ENCODE data around the gene SLC9B1. TPM values are rescaled to one million over a fixed set of nuclear protein-coding genes. Genes with fewer than 3 reads are reported as not detected.

Gene SLC9B1
- 7.2 TPM for total RNA-seq

GRCh38 chr4:103019308-103020124 is at the start of gene SLC9B1:
Gene SLC9B1 (minus strand): TSS chr4:103019705. CDS start chr4:102991711, 27,994 bp downstream.
- DNase-seq, result peak; percentile 91

- DNase-seq, result no peak
Observed at GRCh38 chr4:103067841-103068547, 48.5 kb upstream of the SLC9B1 start.

GRCh38 chr4:103060453-103061148 is 41.1 kb upstream of the SLC9B1 start:
- no peak for DNase-seq

GRCh38 chr4:103054030-103054429 is 34.5 kb upstream of the SLC9B1 start:
- DNase-seq, result no peak

- DNase-seq, result no peak
Observed at GRCh38 chr4:103052779-103053178, 33.3 kb upstream of the SLC9B1 start.

- DNase-seq, result no peak
Observed at GRCh38 chr4:103052145-103052544, 32.6 kb upstream of the SLC9B1 start.

GRCh38 chr4:103050736-103051436 is 31.4 kb upstream of the SLC9B1 start:
- DNase-seq, result no peak

GRCh38 chr4:103046416-103047290 is 27.1 kb upstream of the SLC9B1 start:
- no peak for DNase-seq

GRCh38 chr4:103044183-103044582 is 24.7 kb upstream of the SLC9B1 start:
- DNase-seq, result no peak

GRCh38 chr4:103036169-103036568 is 16.7 kb upstream of the SLC9B1 start:
- no peak for DNase-seq

- no peak for DNase-seq
Observed at GRCh38 chr4:103032574-103032973, 13.1 kb upstream of the SLC9B1 start.

- DNase-seq, result no peak
Observed at GRCh38 chr4:103030791-103031190, 11.3 kb upstream of the SLC9B1 start.

GRCh38 chr4:103029300-103029699 is 9.8 kb upstream of the SLC9B1 start:
- DNase-seq, result no peak

- DNase-seq, result no peak
Observed at GRCh38 chr4:103026868-103027267, 7.4 kb upstream of the SLC9B1 start.

- DNase-seq, result no peak
Observed at GRCh38 chr4:103024996-103025395, 5.5 kb upstream of the SLC9B1 start.

GRCh38 chr4:103021120-103021519 is 1.6 kb upstream of the SLC9B1 start:
- no peak for DNase-seq

GRCh38 chr4:103018391-103019307 is 856 bp downstream of the SLC9B1 start:
- DNase-seq, result no peak

- no peak for DNase-seq
Observed at GRCh38 chr4:103012551-103012950, 7.0 kb downstream of the SLC9B1 start.

- DNase-seq, result no peak
Observed at GRCh38 chr4:103012060-103012459, 7.4 kb downstream of the SLC9B1 start.

GRCh38 chr4:103011378-103012025 is 8.0 kb downstream of the SLC9B1 start:
- no peak for DNase-seq
